AG09319 (cell line): ENCODE data around the gene ACER3.

Experiments
- DNase-seq: peaks from one replicate; pipeline ENCODE4 v3.0.0-alpha.2; 2010; ENCODE audit warnings: low read depth; ENCODE audit errors: extremely low read depth
- CTCF ChIP-seq: IDR thresholded peaks from 2 replicates; pipeline ENCODE4 v1.5.1; 2011; ENCODE audit warnings: low read depth, mild to moderate bottlenecking, inconsistent platforms, low read length, moderate library complexity

The ACER3 gene

DNA sequence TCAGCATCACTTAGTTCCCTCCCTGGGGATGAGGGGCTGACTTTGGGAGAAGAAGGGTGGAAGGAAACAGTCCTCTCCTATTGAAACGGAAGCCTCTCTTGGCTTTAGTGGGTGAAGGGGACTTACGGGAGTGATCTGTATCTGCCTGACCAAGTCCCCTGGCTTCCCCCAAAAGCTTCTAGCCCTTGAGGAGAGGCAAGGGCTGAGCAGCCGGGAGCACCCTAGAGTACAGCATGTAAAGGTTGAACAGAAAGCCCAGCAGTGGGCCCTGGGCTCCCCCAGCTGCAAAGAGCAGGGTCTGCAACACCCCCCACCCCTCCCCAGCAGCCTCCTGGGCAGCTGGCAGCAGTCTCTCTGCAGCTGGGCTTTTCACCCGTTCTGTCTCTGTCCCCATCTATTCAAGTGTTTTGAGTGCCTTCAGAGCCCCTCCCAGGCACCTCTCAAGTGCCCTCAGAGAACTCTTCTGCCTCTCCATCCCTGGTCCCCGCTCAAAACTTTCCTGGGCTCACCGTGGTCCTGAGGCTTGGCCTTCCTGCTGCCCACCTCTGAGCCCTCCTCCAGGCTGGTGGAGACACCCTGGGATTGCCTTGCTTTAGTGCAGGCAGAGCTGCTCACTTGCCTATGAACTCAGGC lies 208.7 kb downstream of the ACER3 start:
- no peak for TF ChIP-seq CTCF
- no peak for DNase-seq

DNA sequence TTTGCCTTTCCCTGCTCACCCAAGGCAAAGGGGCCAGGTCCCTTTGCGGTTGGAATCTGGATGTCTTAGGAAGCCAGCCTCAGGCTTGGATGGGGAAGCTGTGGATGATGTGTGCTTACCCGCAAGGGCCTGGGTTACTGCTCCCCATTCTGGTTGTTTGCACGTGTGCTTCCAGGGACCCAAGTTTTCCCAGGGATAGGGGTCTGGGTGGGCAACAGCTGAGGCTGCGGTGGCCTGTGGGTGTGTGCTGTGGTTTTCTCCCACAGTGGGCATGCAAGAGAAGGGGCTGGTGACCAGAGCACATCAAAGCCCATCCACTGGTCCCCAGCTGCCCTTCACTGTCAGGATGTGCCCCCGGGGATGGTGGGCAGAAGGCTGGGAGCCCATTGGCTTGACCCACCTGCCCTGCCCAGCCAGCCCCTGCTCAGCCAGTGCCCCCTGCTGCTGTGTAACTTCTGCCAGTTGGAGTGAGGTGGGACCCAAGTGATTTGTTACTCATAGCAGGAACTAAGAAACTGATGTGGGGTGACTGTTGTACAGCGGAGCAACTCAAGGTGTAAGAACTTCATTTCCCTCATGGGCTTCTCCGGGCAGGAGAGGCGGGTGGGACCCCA lies 209.4 kb downstream of the ACER3 start:
- no peak for DNase-seq
- no peak for TF ChIP-seq CTCF

DNA sequence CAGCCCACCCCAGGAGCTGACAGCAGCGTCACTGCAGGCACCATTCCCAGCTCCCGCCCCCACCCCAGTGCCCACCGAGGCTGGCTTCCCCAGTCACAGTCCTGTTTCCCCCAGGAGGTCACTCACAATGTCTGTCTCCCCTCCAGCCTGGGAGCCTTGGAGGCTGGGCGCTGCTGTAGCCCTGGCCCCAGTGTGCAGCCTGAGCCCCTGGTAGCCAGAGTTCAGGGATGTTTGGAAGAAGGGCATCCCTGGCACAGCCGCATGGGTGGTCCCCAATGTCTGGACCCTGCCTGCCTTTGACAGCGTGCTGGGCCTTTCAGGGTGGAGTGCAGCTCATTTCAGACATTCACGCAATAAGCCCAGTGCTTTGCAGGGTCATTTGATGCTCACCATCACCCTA lies 210.4 kb downstream of the ACER3 start:
- DNase-seq, result no peak
- no peak for TF ChIP-seq CTCF

DNA sequence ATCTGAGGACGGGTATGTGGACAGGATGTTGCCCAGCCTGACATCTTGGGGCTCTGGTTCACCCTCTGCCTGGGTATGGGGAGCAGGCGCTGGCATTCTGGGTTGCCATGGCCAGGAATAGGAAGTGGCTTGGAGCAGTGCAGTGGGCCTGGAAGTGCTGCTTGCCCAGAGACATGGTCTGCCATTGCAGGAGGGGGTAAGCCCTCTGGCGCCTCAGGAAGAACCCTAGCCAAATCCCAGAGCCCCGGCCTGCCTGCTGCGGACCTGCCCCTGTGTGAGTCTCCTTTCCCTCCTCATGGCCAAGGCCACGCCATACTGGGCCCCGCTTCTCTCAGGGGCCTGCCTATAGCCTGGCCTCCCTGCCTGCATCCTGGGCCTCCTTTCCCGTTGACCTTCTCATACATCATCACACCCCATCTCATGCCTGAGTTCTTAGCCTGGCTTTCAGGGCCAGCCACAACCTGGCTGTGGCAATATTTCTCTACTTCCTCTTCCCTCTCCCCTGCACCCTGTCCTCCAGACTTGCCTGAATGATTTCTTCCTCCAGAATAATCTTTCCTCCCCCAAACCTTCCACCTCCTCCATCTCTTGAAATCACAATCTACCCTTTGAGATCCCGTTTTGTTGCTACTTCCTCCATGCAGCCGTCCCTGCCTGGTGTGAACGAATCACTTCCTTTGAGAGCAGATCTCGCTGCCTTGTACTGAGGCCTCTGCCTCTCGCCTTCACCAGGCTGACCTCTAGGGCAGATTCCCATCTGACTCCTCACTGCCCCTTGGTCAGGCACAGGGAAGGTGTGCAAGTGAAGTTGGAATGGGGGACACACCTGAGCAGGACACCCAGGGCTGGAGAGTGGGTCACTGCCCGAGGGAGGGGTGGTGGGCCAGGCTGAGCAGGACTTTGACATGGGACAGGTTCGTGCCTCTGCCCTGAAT lies 211.2 kb downstream of the ACER3 start:
- TF ChIP-seq CTCF, result no peak

DNA sequence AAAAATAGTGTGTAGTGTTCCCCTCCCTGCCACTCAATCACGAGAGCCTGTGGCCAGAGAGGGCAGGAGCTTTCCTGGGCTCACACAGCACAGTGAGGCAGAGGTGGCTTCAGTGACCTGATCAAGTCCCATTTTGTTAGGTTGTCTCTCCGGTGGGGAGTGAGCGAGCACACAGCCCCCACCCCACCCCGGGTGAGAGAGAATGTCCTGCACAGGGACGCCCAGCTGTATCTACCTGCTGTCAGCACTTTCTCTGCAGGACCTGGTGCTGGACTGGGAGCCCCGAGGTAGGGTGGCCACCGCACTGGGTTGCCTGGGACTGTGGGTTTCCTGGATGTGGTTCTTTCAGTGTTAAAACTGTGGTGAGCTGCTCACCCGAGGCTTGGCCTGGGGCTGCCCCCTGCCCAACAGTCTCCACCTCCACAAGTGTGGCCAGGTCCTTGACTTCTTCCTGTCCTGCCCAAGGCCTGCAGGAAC lies 212.2 kb downstream of the ACER3 start:
- DNase-seq, result no peak

More for the DNA sequence above, 211.2 kb downstream of the ACER3 start:
- no peak for DNase-seq

DNA sequence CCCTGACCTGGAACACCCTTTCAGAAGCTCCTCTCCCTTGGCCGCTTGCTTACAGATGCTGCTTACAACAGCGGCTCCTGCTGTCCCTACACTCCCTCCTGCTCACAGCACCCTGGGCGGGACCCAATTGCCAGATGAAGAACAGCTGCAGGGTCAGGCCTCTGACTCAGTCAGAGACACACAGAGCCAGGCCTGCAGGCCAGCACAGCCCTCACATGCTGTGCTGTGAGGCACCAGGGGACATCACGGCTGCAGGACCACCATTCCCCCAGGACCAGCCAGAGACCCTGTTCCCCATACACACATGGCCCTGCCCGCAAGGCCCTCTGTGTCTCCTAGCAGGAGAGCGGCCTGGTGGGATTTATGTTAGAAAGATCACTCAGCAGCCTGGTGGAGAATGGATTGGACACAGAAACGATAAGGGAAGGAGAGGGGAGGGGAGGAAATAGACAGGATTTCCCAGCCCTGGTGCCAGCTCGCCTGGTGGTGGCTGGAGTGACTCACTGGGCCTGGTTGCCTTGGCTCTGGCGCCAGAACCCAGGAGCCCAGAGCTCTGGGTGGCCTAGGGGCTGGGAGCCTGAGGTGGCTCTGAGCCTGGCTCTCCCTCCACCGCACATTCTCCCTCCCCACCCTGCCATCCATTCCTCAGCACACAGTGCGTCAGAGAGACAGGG lies 212.7 kb downstream of the ACER3 start:
- peak; percentile 89 for DNase-seq
- peak; percentile 89 for TF ChIP-seq CTCF

More for the DNA sequence above, 212.2 kb downstream of the ACER3 start:
- TF ChIP-seq CTCF, result no peak
